Smooth muscle cell (in vitro differentiated cells): ENCODE data around the gene KCNIP4. TPM values are rescaled to one million over a fixed set of nuclear protein-coding genes. Genes with fewer than 3 reads are reported as not detected.

Source experiments
- DNase-seq: peaks from one replicate; lab custom pipeline; 2025; ENCODE audit not compliant: unreplicated experiment; lab: John Stamatoyannopoulos, UW
- H2AFZ ChIP-seq: fragments of 200-600 bp; sonication (generic); 2 replicates; pipeline ENCODE4 v1.6.0; 2016; ENCODE audit warnings: antibody characterized with exemption, low read depth, mild to moderate bottlenecking
- H3F3A ChIP-seq: fragments of 200-600 bp; sonication (generic); 2 replicates; pipeline ENCODE4 v1.6.0; 2017; ENCODE audit warnings: antibody characterized with exemption, low read depth
- H3K27ac ChIP-seq: fragments of 200-600 bp; sonication (generic); 2 replicates; pipeline ENCODE4 v1.5.1; 2016; ENCODE audit warnings: low read depth, mild to moderate bottlenecking
- H3K27me3 ChIP-seq: fragments of 200-600 bp; sonication (generic); 2 replicates; pipeline ENCODE4 v1.6.1; 2016; ENCODE audit warnings: low read depth, mild to moderate bottlenecking
- H3K36me3 ChIP-seq: fragments of 200-600 bp; sonication (generic); 2 replicates; pipeline ENCODE4 v1.5.1; 2016; ENCODE audit warnings: low read depth
- H3K4me1 ChIP-seq: fragments of 200-600 bp; sonication (generic); 2 replicates; pipeline ENCODE4 v1.5.1; 2016; ENCODE audit warnings: low read depth
- H3K4me2 ChIP-seq: fragments of 200-600 bp; sonication (generic); 2 replicates; pipeline ENCODE4 v1.6.0; 2016; ENCODE audit warnings: mild to moderate bottlenecking
- H3K4me3 ChIP-seq: fragments of 200-600 bp; sonication (generic); 2 replicates; pipeline ENCODE4 v1.5.1; 2016; ENCODE audit warnings: mild to moderate bottlenecking
- H3K79me2 ChIP-seq: fragments of 200-600 bp; sonication (generic); 2 replicates; pipeline ENCODE4 v1.6.0; 2016; ENCODE audit warnings: low read depth, mild to moderate bottlenecking
- H3K9ac ChIP-seq: fragments of 200-600 bp; sonication (generic); 2 replicates; pipeline ENCODE4 v1.6.0; 2016; ENCODE audit warnings: low read depth
- H3K9me3 ChIP-seq: fragments of 200-600 bp; sonication (generic); replicated peaks from 2 replicates; pipeline ENCODE4 v1.5.1; 2016; ENCODE audit warnings: low read depth
- H4K20me1 ChIP-seq: fragments of 200-600 bp; sonication (generic); 2 replicates; pipeline ENCODE4 v1.6.0; 2016; ENCODE audit warnings: low read depth
- CTCF ChIP-seq: fragments of 200-600 bp; sonication (generic); IDR thresholded peaks from 2 replicates; pipeline ENCODE4 v1.5.1; 2017; ENCODE audit warnings: borderline replicate concordance, mild to moderate bottlenecking, antibody characterized with exemption; ENCODE audit not compliant: insufficient read depth, poor library complexity, severe bottlenecking
- WGBS: methylation state at CpG from one replicate; pipeline ENCODE4 v1.1.7; 2016; ENCODE audit warnings: low lambda C conversion rate; 5-methylcytosine and 5-hydroxymethylcytosine counted together
- polyA plus RNA-seq: library from polyadenylated mRNA; unstranded; fragments of >200 nt; fragmentation: Nextera tagmentation; extraction: Ambion mirVana; gene quantifications from 2 replicates; pipeline ENCODE4 v1.2.1, GENCODE V29; 2016
- total RNA-seq: library from RNA; depleted of rRNA; stranded (reverse); fragments of >200 nt; gene quantifications from 2 replicates; pipeline ENCODE4 v1.2.3, GENCODE V29; 2014

Gene KCNIP4
- total and polyA plus RNA-seq, 2 experiments from 2014 or later = 0.07 TPM; not detected in 1

GRCh38 chr4:21327976-21328700, 620.4 kb downstream of the KCNIP4 start:
- Histone ChIP-seq H3K4me2 (no peak overlapping the region), H3K36me3 (peaks cover 5% of the 10 kb centered on the region), H3K9ac (no peak overlapping the region), H3K27ac (peak overlapping the region; percentile 42), H3K27me3 (no peaks in the 10 kb centered on the region), H2AFZ (no peak overlapping the region), H3K4me1 (no peaks in the 10 kb centered on the region), H3K79me2 (no peaks in the 10 kb centered on the region), H3F3A (no peaks in the 10 kb centered on the region), H3K4me3 (no peak overlapping the region), H3K9me3 (no peaks in the 10 kb centered on the region), H4K20me1 (no peaks in the 10 kb centered on the region)
- no peak for DNase-seq
- WGBS = 75% methylated on average over 3 of the region's 3 CpGs
- TF ChIP-seq CTCF = no peak

DNA sequence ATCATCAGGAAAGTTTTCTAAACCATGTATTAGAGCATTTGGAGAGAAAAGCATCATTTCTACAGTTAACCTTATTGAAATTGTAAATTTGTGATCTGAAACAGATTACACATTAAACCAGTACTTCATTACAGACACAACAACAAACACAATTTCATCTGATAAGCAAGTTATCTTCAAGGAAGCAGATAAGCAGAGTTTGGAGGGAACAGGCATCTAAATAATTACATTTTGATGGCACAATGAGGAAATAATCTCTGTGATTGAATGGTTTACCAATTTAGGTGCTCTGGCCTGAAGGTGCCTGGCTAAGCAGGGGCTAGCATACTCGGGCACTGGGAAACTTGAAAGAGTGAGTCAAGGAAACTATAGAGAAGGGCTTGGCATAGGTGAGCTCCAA, 628.5 kb downstream of the KCNIP4 start:
- H3K27me3 ChIP-seq = no peaks in the 10 kb centered on the region
- H3K79me2 ChIP-seq = no peaks in the 10 kb centered on the region
- H2AFZ ChIP-seq = no peak overlapping the region
- no peak overlapping the region for H3K4me2 ChIP-seq
- no peaks in the 10 kb centered on the region for H4K20me1 ChIP-seq
- H3K36me3 ChIP-seq = no peaks in the 10 kb centered on the region
- H3K27ac ChIP-seq = no peak overlapping the region
- H3K4me1 ChIP-seq = no peaks in the 10 kb centered on the region
- H3K9me3 ChIP-seq = no peaks in the 10 kb centered on the region
- H3F3A ChIP-seq = no peaks in the 10 kb centered on the region
- TF ChIP-seq CTCF = no peak
- WGBS = 67% methylated on average over 1 of the region's 1 CpG
- no peak for DNase-seq
- H3K4me3 ChIP-seq = no peak overlapping the region
- H3K9ac ChIP-seq = no peak overlapping the region

DNA sequence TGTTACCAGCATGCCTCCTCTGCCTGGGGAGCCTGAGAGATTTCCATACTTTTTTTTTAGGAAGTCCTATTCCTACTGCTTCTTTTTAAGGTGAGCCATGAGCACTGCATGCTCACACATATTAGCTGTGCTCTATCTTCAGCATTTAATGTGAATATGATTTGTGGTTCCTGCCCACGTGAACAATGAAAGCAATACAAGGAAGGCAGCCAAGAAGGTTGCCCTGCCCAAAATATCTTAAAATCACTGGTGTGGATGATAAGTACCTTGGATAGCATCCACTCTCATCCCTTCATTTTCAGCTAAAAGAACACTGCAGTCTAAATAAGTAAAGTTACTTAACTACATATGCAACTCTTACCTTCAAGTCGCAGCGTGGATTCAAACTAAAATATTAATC, 640.9 kb downstream of the KCNIP4 start:
- no peaks in the 10 kb centered on the region for H3K36me3 ChIP-seq
- H3F3A ChIP-seq = no peaks in the 10 kb centered on the region
- TF ChIP-seq CTCF = no peak
- peaks cover 38% of the 10 kb centered on the region for H3K27me3 ChIP-seq
- H3K27ac ChIP-seq = no peak overlapping the region
- no peak overlapping the region for H3K9ac ChIP-seq
- no peak overlapping the region for H2AFZ ChIP-seq
- H3K4me3 ChIP-seq = no peak overlapping the region
- H3K79me2 ChIP-seq = no peaks in the 10 kb centered on the region
- H4K20me1 ChIP-seq = no peaks in the 10 kb centered on the region
- H3K4me2 ChIP-seq = no peak overlapping the region
- no peak for DNase-seq
- no peaks in the 10 kb centered on the region for H3K4me1 ChIP-seq
- 73% methylated on average over 3 of the region's 3 CpGs for WGBS
- H3K9me3 ChIP-seq = no peaks in the 10 kb centered on the region

DNA sequence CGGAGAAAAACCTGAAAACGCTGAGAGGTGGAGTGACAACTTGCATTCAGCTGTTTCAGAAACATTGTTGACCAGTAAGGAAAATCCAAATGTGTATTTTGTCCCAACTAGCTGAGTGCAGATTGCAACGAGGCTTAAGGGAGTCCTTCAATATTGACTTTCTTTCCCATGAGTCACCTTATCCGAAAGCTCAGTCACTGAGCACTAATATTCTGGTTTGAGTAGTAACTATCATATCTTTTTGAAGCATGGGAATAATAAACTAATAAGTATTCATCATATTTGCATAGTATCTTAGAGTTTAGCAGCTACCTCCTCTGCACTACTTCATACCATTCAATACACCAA, 644.1 kb downstream of the KCNIP4 start:
- Histone ChIP-seq H3K4me3 (peak overlapping the region; percentile 41), H3K9ac (no peak overlapping the region), H3K36me3 (no peaks in the 10 kb centered on the region), H3K27ac (no peak overlapping the region), H3K4me1 (no peaks in the 10 kb centered on the region), H3K4me2 (peak overlapping the region; percentile 74), H3K27me3 (peaks cover 54% of the 10 kb centered on the region), H3K9me3 (no peaks in the 10 kb centered on the region), H2AFZ (peak overlapping the region; percentile 19), H4K20me1 (no peaks in the 10 kb centered on the region), H3K79me2 (no peaks in the 10 kb centered on the region), H3F3A (no peaks in the 10 kb centered on the region)
- TF ChIP-seq CTCF = no peak
- DNase-seq = no peak
- 18% methylated on average over 4 of the region's 4 CpGs for WGBS
